ENCODE measurements around the gene GRIN2D. TPM values are rescaled to one million over a fixed set of nuclear protein-coding genes. Genes with fewer than 3 reads are reported as not detected.

The GRIN2D gene
- total and polyA plus RNA-seq, 2 of the 8 experiments (the other 6 are each of a cell fraction or from before 2014, with no cell fraction given), result 2.2 to 12.4 TPM

DNA sequence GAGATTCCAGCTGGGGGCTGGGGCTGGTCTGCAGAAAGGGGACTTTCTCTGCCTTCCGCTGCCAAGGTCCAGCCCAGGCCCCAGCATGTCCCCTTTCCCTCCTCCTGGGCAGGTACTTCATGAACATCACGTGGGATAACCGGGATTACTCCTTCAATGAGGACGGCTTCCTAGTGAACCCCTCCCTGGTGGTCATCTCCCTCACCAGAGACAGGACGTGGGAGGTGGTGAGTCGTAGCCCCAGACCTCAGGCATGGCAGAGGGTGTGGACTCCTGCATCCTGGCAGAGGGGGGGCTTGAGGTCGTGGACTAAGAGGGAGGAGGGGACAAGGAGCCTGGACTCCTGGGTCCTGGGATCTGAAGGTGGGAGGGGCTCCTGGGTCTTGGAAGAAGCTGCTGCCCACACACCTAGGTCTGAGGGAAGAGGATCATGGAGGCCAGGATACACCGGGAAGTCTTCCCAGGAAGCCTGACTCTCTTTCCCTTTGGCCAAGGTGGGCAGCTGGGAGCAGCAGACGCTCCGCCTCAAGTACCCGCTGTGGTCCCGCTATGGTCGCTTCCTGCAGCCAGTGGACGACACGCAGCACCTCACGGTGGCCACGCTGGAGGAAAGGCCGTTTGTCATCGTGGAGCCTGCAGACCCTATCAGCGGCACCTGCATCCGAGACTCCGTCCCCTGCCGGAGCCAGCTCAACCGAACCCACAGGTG lies 20.6 kb downstream of the GRIN2D start (continued):
- TF ChIP-seq POU5F1 (IDR thresholded peaks at IDR 0.05; ENCODE audit: low read depth, low read length), result no peak
- TF ChIP-seq, protein P1, sequence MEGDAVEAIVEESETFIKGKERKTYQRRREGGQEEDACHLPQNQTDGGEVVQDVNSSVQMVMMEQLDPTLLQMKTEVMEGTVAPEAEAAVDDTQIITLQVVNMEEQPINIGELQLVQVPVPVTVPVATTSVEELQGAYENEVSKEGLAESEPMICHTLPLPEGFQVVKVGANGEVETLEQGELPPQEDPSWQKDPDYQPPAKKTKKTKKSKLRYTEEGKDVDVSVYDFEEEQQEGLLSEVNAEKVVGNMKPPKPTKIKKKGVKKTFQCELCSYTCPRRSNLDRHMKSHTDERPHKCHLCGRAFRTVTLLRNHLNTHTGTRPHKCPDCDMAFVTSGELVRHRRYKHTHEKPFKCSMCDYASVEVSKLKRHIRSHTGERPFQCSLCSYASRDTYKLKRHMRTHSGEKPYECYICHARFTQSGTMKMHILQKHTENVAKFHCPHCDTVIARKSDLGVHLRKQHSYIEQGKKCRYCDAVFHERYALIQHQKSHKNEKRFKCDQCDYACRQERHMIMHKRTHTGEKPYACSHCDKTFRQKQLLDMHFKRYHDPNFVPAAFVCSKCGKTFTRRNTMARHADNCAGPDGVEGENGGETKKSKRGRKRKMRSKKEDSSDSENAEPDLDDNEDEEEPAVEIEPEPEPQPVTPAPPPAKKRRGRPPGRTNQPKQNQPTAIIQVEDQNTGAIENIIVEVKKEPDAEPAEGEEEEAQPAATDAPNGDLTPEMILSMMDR (IDR thresholded peaks at IDR 0.05; ENCODE audit: control extremely low read depth in 1 of 3, insufficient read depth in 1 of 3, low read depth in 1 of 3, low read length in 3 of 3), result peak in 2 of 3 experiments; percentile 7 to 34; a peak in 2 of 4 replicates
- TF ChIP-seq TAF7 (optimal IDR thresholded peaks at IDR 0.05; ENCODE audit: borderline replicate concordance, low read depth, low read length), result no peak
- TF ChIP-seq PHF8 (conservative IDR thresholded peaks at IDR 0.05; ENCODE audit: low read depth, low read length), result no peak
- no peak for TF ChIP-seq FOSL1 (IDR thresholded peaks at IDR 0.05; ENCODE audit: insufficient read depth, low read depth, low read length)
- no peak for TF ChIP-seq CTBP2 (IDR thresholded peaks at IDR 0.05; ENCODE audit: borderline replicate concordance, insufficient read depth, insufficient read length, low read length)
- TF ChIP-seq CREB1 (IDR thresholded peaks at IDR 0.05), result no peak

Data from H1 (cell line).